PC-3 (cell line): Measurements from ENCODE around the gene WWC1.

ENCODE experiments used
- CTCF ChIP-seq: fragments of 300-600 bp; sonication (generic); conservative IDR thresholded peaks from 2 replicates; pipeline ENCODE4 v1.5.1; 2017; ENCODE audit warnings: antibody characterized with exemption, low read depth, mild to moderate bottlenecking, low read length
- EZH2 ChIP-seq: fragments of 300-600 bp; sonication (generic); IDR thresholded peaks from one replicate; pipeline ENCODE4 v1.6.1; 2017; ENCODE audit warnings: antibody characterized with exemption, mild to moderate bottlenecking, low read length; ENCODE audit not compliant: unreplicated experiment
- EZH2phosphoT487 ChIP-seq: fragments of 300-600 bp; sonication (generic); IDR thresholded peaks from 2 replicates; pipeline ENCODE4 v1.6.1; 2018; ENCODE audit warnings: mild to moderate bottlenecking, antibody characterized with exemption, low read length, borderline replicate concordance

DNA sequence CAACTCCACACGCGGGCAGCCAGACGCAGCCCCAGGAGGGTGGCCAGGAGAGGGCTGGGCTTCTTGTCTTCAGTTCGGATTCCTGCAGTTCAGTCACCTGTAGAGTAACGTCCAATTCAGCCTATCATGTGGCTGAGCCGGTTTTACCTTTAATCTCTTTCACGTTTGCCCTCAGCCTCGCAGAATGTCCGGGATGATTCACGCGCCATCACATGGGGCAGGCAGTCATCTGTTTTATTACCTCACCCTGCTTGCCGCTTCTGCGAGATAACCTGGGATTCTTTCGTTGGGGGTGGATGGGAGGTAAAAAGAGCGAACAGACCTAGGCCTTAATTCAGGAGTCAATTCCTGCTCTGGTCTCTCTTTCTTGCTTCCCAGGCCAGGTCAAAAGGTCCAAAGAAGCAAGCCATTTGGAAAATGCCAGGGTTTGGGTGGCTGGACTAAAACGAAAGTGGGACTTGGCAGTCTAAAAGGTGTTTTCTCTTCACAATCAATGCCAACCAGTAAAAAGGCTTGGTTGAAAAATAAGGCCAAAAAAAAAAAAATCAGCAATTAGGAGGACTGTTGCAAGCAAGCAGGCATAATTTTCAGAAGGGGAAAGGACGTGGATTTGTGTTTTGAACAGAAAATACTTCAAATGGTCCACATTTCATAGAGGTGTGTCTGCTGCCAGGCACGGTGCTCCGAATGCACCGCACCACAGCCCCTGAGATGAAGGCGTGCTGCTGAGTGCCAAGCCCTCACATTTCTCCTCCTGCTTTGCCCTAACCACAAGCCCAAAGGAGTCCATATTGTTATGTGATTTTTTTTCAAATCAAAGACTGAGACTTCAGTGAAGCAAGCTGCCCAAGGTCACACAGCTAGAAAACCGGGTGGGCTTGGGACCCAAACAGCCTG, 2.8 kb upstream of the WWC1 start:
- TF ChIP-seq CTCF (no peak), EZH2 (no peak), EZH2phosphoT487 (no peak)
